ENCODE measurements around the gene PLCD3.
A peak's percentile ranks its signal among the peaks of the same experiment; 100 is the strongest.

The PLCD3 gene

GRCh38 chr17:45096141-45096540 lies 36.2 kb downstream of the PLCD3 start:
- no peak overlapping the region for H3K4me3 ChIP-seq (ENCODE audit: low read depth, low read length)
- peak; percentile 66 for TF ChIP-seq CTCF (IDR thresholded peaks at IDR 0.05; ENCODE audit: low read depth, low read length)
- no peak for TF ChIP-seq POLR2A (IDR thresholded peaks at IDR 0.05; ENCODE audit: extremely low read depth, insufficient read length)
- peak; percentile 62 for DNase-seq (ENCODE audit: low read depth)

- no peak overlapping the region for H3K4me3 ChIP-seq (ENCODE audit: low read depth, low read length)
- DNase-seq (ENCODE audit: low read depth): no peak
- no peak for TF ChIP-seq POLR2A (IDR thresholded peaks at IDR 0.05; ENCODE audit: extremely low read depth, insufficient read length)
- TF ChIP-seq MYC (IDR thresholded peaks at IDR 0.05; ENCODE audit: low read depth, low read length): no peak
- no peak for TF ChIP-seq MAX (IDR thresholded peaks at IDR 0.05; ENCODE audit: low read depth, low read length)
- no peak for TF ChIP-seq CTCF (IDR thresholded peaks at IDR 0.05; ENCODE audit: low read depth, low read length)
Observed at GRCh38 chr17:45093444-45094110, 38.7 kb downstream of the PLCD3 start.

- TF ChIP-seq POLR2A (IDR thresholded peaks at IDR 0.05; ENCODE audit: extremely low read depth, insufficient read length) (no peak), CTCF (IDR thresholded peaks at IDR 0.05; ENCODE audit: low read depth, low read length) (no peak), MAX (IDR thresholded peaks at IDR 0.05; ENCODE audit: low read depth, low read length) (no peak), MYC (IDR thresholded peaks at IDR 0.05; ENCODE audit: low read depth, low read length) (no peak)
- no peak overlapping the region for H3K4me3 ChIP-seq (ENCODE audit: low read depth, low read length)
- DNase-seq (ENCODE audit: low read depth): no peak
Observed at GRCh38 chr17:45092911-45093430, 39.3 kb downstream of the PLCD3 start.

- TF ChIP-seq CTCF (IDR thresholded peaks at IDR 0.05; ENCODE audit: low read depth, low read length): no peak
- TF ChIP-seq MAX (IDR thresholded peaks at IDR 0.05; ENCODE audit: low read depth, low read length): no peak
- H3K4me3 ChIP-seq (ENCODE audit: low read depth, low read length): no peak overlapping the region
- DNase-seq (ENCODE audit: low read depth): no peak
Observed at GRCh38 chr17:45091778-45092425, 40.4 kb downstream of the PLCD3 start.

- TF ChIP-seq MYC (IDR thresholded peaks at IDR 0.05; ENCODE audit: low read depth, low read length) (no peak), CTCF (IDR thresholded peaks at IDR 0.05; ENCODE audit: low read depth, low read length) (no peak), MAX (IDR thresholded peaks at IDR 0.05; ENCODE audit: low read depth, low read length) (no peak), POLR2A (IDR thresholded peaks at IDR 0.05; ENCODE audit: extremely low read depth, insufficient read length) (no peak)
- no peak for DNase-seq (ENCODE audit: low read depth)
- no peak overlapping the region for H3K4me3 ChIP-seq (ENCODE audit: low read depth, low read length)
Observed at GRCh38 chr17:45090711-45091110, 41.6 kb downstream of the PLCD3 start.
